ENCODE data around the gene SMYD3.

- TF ChIP-seq CBX5 (IDR thresholded peaks at IDR 0.05; ENCODE audit: borderline replicate concordance, low read depth) = no peak
- no peak for TF ChIP-seq RERE (CRISPR knock-in tag; IDR thresholded peaks at IDR 0.05; ENCODE audit: borderline replicate concordance)
- TF ChIP-seq, protein P1, sequence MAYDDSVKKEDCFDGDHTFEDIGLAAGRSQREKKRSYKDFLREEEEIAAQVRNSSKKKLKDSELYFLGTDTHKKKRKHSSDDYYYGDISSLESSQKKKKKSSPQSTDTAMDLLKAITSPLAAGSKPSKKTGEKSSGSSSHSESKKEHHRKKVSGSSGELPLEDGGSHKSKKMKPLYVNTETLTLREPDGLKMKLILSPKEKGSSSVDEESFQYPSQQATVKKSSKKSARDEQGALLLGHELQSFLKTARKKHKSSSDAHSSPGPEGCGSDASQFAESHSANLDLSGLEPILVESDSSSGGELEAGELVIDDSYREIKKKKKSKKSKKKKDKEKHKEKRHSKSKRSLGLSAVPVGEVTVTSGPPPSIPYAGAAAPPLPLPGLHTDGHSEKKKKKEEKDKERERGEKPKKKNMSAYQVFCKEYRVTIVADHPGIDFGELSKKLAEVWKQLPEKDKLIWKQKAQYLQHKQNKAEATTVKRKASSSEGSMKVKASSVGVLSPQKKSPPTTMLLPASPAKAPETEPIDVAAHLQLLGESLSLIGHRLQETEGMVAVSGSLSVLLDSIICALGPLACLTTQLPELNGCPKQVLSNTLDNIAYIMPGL (CRISPR knock-in tag; IDR thresholded peaks at IDR 0.05) = no peak
- no peak for TF ChIP-seq FOS (IDR thresholded peaks at IDR 0.05; ENCODE audit: extremely low read depth, insufficient read length)
- no peak for TF ChIP-seq POLR2A (conservative IDR thresholded peaks at IDR 0.05)
- no peak for TF ChIP-seq RBM39 (optimal IDR thresholded peaks at IDR 0.05; ENCODE audit: low read depth, low read length)
Observed at GRCh38 chr1:245742896-245743295, 764.2 kb downstream of the SMYD3 start.

All from K562 (cell line).